Measurements from ENCODE around the gene RFT1.

RFT1 gene

GRCh38 chr3:53092216-53092615 is 38.0 kb downstream of the RFT1 start:
- no peak for DNase-seq (ENCODE audit: low spot score)

- no peak for DNase-seq (ENCODE audit: low spot score)
Observed at GRCh38 chr3:53091011-53091410, 39.2 kb downstream of the RFT1 start.

DNA sequence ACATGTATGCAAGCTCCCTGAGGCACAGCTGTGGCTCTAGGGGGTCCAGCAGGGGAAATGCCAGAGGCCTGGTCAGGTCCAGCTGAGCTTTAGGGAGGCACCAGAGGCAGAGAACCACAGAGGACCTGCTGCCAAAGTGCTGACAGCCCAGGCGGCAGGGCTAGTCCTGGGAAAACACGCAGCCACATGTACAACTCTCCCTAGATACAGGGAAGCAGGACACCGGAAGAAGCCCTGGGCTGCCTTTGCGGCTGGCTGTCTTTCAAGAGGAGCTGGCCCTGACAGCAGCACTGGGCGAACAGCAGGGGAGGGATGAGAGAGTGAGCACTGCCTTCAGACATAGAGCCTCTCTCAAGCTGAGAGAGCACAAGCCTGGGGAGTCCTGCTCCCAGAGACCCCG is 40.7 kb downstream of the RFT1 start:
- DNase-seq (ENCODE audit: low spot score) = no peak

GRCh38 chr3:53085476-53085875 is 44.8 kb downstream of the RFT1 start:
- no peak for DNase-seq (ENCODE audit: low spot score)

GRCh38 chr3:53084310-53085001 is 45.8 kb downstream of the RFT1 start:
- DNase-seq (ENCODE audit: low spot score) = peak; percentile 75

- no peak for DNase-seq (ENCODE audit: low spot score)
Observed at GRCh38 chr3:53083949-53084309, 46.3 kb downstream of the RFT1 start.

- no peak for DNase-seq (ENCODE audit: low spot score)
Observed at GRCh38 chr3:53083521-53083920, 46.7 kb downstream of the RFT1 start.

- DNase-seq (ENCODE audit: low spot score) = no peak
Observed at GRCh38 chr3:53082736-53083135, 47.5 kb downstream of the RFT1 start.

GRCh38 chr3:53081318-53081717 is 48.9 kb downstream of the RFT1 start:
- DNase-seq (ENCODE audit: low spot score) = no peak

GRCh38 chr3:53080612-53081205 is 49.5 kb downstream of the RFT1 start:
- no peak for DNase-seq (ENCODE audit: low spot score)

DNA sequence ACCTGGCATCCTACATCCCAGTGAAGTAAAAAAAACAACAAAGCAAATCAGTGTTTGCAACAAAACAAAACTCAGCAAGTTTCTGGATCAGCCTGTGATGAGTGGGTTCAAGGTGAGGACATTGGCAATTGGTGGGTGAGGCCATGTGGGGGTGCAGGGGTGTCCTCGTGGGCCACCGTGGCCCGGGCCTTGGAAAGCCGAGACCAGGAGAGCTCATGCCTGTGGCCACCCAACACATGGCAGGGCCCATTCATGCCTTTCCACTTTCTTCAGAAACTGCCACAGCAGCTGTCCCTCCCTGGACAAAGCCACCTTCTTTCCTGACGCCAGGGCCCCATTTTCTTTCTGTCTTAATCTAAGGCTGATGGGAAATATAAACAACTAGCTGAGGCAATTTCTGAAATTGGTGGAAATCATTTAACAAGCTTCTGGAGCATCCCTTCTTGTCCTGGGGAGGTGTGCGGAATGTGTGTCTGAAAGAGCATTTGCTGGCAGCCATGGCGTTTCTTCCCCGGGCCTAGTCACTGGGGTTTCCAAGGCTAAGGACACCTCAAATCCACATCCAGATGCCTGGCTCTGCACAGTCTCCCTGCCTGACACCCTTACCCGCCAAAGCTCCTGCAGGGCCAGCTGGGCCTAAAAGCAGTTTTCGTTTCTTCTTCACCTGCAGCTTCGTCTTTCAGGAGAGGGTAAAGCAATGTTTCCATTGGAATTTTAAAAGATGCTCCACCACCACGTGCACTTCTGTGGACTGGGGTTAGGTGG is 50.3 kb downstream of the RFT1 start:
- DNase-seq (ENCODE audit: low spot score) = no peak

DNA sequence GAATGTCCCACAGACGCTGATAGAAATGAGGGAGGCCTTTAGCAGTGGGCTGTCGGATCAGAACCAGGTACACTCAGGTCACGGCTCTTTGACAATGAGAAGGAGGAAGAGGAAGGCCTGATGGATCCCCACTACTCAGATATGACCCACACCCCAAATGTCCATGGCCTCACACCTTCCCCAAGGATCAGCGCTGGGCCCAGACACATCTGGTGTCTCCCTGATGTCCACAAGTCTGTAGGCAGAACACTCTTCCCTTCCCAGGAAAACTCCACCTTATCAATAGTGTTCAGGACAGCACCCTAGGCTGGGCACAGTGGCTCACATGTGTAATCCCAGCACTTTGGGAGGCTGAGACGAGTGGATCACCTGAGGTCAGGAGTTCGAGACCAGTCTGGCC is 51.1 kb downstream of the RFT1 start:
- no peak for DNase-seq (ENCODE audit: low spot score)

GRCh38 chr3:53078656-53079055 is 51.6 kb downstream of the RFT1 start:
- no peak for DNase-seq (ENCODE audit: low spot score)

- no peak for DNase-seq (ENCODE audit: low spot score)
Observed at GRCh38 chr3:53077476-53078220, 52.6 kb downstream of the RFT1 start.

DNA sequence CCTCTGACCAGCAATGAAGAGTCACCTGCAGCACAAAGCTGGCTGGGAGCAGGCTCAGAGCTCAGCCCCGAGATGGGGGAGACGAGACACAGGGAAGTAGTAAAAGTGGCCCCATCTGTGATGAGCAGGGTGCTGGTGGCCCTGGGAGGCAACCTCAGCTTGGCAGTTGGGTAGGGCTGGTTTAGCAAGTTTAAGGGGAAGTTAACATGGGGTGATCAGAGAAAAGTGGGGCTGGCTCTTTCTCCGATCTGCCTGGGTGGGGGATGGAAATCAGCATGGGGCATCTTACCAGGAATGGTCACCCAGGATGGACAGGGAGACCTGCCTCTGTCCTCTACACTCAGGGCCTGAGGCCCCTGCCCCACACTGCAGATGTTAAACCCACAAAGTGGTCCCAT is 54.5 kb downstream of the RFT1 start:
- DNase-seq (ENCODE audit: low spot score) = no peak

DNA sequence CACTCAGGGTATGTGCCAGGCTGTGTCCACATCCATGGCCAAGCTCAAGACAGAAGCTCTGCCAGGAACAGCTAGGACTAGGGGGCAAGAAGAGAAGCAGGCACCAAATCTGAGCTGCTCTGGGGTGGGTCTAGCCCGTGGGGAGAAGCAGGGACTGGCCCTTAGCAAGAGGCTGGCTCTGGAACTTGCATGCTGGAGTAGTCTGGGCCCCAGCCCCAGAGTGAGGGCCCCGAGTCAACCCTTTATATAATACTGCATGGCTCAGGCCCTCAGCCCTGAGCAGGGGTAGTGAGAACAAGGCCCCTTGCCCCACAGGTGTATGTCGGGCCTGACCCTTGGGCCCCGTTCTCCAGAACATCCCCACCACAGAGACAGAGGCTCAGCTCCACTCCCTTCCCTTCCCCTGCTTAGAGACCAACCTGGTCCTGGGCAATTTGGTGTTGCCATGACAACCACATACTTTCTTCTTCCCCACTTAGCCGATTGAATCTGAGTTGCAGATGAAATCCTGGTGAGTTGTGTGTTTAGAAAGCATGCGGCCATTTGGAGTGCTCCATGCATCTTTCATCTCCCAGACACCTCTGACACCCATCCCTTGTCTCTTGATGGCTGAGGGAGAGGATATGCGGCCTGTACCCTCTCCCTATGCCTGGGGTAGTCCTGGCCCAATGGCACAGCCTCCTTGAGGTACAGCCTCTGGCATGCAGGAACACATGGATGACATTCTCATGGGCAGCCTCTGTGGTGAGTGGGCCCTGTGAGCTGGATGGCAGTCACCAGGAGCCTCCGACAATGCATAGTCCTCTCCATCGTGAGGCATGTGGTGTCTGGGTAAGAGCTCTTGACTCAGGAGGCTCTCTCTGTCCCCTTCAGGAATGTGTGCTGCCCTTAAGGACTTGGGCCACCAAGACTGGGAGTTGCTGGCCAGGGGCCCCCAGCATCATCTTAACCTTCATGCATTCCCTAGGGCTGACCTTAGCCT is 55.2 kb downstream of the RFT1 start:
- DNase-seq (ENCODE audit: low spot score) = no peak

DNA sequence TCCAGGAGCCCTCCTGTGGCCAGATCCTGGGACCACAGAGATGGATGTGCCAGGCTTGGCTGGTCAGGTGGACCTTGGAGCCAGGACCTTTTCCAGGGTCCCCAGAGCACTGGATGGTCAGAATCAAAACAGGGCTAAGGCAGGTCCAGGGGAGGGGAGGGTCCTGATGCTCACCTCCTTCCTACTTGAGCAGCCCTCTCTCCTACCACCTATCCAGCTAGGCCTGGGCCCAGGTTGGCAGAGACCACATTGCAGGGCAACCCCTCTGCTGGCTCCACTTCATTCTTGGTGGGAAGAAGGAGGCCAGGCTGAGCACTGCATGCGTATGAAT is 55.9 kb downstream of the RFT1 start:
- DNase-seq (ENCODE audit: low spot score) = no peak

DNA sequence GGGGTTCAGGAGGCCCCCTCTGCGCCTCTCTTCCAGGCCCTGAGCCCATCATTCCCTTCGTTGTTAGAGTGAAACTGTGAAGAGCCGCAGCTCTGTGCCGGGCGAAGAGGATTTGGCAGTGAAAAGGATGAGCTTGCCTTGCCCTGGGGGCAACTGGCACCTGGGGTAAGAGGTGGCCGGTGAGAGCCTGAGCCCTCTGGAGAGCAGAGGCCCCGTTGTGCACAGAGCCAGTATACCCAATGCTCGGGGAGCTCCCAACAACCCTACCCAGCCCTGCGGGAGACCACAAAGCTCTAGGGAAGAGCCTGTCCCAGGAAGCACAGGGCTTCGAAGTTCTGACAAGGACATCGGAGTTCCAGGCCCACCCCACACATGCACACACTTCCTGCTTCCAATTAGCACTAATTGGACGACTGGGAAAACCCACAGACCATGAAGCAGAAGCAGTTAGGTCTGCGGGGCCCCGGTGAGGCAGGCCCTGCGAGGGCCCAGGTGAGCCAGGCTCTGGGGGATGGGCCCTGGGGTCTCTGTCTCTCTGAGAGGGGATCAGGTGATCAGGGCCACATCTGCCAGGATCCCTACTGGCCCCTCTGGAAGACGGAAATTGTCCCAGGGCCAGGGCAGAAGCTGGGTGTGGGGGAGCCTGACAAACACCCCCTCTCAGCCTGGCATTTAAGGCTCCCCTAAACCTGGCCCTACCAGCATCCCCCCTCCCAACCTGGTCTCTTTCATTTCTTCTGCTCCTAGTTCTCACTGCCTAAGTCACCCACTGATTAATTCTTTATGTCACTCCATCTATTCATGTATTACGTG is 56.5 kb downstream of the RFT1 start:
- no peak for DNase-seq (ENCODE audit: low spot score)

DNA sequence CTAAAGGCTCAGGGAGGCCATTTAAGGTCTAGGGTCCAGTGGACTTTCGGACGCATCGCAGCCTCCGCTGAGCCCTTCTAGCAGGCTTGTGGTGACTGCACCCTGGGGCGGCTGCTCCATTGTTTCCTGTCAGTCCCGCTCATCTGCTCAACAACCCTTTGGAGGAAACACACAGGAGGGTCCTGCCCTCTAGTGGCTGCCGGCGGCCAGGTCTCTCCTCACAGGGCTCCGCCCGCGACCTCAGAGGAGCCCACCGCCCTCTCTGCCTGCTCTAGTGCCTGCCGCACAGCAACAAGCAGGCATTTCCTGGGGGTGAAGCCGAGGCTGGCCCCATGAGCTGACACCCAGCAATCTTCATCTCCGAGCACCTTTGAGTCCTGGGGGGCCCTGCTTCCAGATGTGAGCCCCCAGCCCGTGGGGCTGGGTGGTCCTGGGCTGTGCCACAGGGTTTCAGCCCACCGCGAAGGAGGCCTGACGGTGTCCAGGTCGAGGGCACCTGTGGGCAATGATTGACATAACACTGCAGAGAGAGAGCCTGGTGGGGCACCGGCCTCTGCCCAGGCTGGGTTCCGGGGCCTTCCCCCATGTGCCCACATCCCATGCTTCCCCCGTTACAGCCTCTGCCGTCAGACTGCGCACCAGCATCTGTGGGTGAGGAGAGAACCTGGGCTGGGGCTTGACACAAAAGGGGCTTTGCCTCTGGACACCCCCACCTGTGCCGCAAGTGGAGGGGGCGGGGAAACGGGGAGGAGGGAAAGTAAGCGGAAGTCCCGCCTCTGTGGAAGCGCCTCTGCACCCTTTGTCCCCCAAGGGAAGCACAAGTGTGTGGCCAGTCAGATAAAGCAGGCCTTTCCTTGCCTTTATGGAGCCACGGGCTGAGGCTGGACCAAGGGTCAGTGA is 57.3 kb downstream of the RFT1 start:
- peak; percentile 81 for DNase-seq (ENCODE audit: low spot score)

All from kidney tubule cell (primary cell).